ENCODE results near the gene ZNF12. TPM values are rescaled to one million over a fixed set of nuclear protein-coding genes. Genes with fewer than 3 reads are reported as not detected.

ZNF12 gene
- total and polyA plus RNA-seq, 3 donors from 2014 or later: 10.3 to 18.0 (median 15.5) TPM

DNA sequence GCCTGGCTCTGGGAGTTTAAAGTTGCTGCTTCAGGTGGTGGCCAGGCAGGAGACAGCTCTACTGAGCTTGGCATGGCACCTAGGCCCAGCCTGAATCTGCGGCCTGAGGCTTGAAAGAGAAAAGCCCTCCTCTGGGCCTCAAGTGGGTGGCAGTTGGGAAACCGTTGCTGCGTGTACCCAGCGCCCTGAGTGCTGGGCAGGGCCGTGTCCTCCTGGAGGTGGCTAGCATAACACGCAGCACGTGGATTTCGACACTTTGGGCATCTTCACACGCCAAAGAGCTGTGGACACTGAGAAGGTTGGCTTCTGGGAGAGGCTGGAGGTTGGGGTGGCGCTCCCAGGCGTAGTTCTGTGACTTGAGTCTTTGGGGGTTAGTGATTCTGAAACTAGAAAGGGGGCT, 67.1 kb downstream of the ZNF12 start:
- intact Hi-C loops (cut with DNase I; ENCODE audit: low total_unique reads): no loop called here
- no peaks in the 10 kb centered on the region for H3K27me3 ChIP-seq
- no peak for TF ChIP-seq POLR2A (IDR thresholded peaks at IDR 0.05)
- TF ChIP-seq, protein P1, sequence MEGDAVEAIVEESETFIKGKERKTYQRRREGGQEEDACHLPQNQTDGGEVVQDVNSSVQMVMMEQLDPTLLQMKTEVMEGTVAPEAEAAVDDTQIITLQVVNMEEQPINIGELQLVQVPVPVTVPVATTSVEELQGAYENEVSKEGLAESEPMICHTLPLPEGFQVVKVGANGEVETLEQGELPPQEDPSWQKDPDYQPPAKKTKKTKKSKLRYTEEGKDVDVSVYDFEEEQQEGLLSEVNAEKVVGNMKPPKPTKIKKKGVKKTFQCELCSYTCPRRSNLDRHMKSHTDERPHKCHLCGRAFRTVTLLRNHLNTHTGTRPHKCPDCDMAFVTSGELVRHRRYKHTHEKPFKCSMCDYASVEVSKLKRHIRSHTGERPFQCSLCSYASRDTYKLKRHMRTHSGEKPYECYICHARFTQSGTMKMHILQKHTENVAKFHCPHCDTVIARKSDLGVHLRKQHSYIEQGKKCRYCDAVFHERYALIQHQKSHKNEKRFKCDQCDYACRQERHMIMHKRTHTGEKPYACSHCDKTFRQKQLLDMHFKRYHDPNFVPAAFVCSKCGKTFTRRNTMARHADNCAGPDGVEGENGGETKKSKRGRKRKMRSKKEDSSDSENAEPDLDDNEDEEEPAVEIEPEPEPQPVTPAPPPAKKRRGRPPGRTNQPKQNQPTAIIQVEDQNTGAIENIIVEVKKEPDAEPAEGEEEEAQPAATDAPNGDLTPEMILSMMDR (IDR thresholded peaks at IDR 0.05): no peak
- H3K4me3 ChIP-seq: no peak overlapping the region
- 97% methylated on average over 10 to 11 of the region's 11 CpGs for WGBS, 2 donors
- no peaks in the 10 kb centered on the region for H3K36me3 ChIP-seq (ENCODE audit: low read depth, missing control alignments)
- no peaks in the 10 kb centered on the region for H3K9me3 ChIP-seq
- no peak for DNase-seq
- peaks cover 18% of the 10 kb centered on the region for H3K4me1 ChIP-seq
- no peak overlapping the region for H3K27ac ChIP-seq

DNA sequence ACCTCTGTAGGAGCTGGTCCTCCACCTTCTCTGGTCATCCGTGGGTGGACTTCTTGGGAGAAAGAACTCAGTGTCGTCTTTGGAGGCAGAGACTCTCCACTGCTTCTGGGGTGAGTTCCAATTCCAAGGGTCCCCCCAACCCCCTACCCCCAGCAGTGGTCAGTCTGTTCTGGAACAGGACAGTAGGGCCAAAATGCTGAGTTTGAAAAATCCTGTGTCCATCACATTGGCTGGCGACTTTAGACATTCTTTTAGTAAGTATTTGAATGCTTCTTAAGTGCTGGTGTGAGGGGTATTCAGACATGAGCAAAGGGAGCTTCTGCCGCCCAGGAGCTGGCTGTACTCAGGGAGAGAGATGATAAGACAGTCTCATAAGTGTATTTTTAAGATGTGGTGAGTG, 67.7 kb downstream of the ZNF12 start:
- intact Hi-C loops (cut with DNase I; ENCODE audit: low total_unique reads): no loop called here
- WGBS, 2 donors: 51 to 63% methylated on average over 4 of the region's 4 CpGs

More for the DNA sequence above, 67.7 kb downstream of the ZNF12 start:
- Histone ChIP-seq H3K36me3 (ENCODE audit: low read depth, missing control alignments) (no peaks in the 10 kb centered on the region), H3K27ac (no peak overlapping the region), H3K4me3 (no peak overlapping the region), H3K9me3 (no peaks in the 10 kb centered on the region), H3K4me1 (peaks cover 18% of the 10 kb centered on the region), H3K27me3 (no peaks in the 10 kb centered on the region)
- DNase-seq: no peak
- TF ChIP-seq, protein P1 (IDR thresholded peaks at IDR 0.05): no peak

Other genes starting within 250 kb of the ZNF12 start
- 100 to 1,000 TPM in 1 of 2 donors, 10 to 100 TPM in 1; 72.2 to 103 TPM for gene KDELR2, start 222.8 kb downstream of the ZNF12 start, total RNA-seq
- 184 TPM for gene KDELR2, start 222.8 kb downstream of the ZNF12 start, polyA plus RNA-seq (ENCODE audit: insufficient read depth, low read depth, low replicate concordance)
- gene GRID2IP, start 155.5 kb downstream of the ZNF12 start, total RNA-seq: 1 to 10 TPM; 1.1 to 1.9 TPM
- gene GRID2IP, start 155.5 kb downstream of the ZNF12 start, polyA plus RNA-seq (ENCODE audit: insufficient read depth, low read depth, low replicate concordance): 0.34 TPM
- gene ZDHHC4, start 129.5 kb downstream of the ZNF12 start, total RNA-seq: 10 to 100 TPM; 59.4 to 75.8 TPM
- 77.7 TPM for gene ZDHHC4, start 129.5 kb downstream of the ZNF12 start, polyA plus RNA-seq (ENCODE audit: insufficient read depth, low read depth, low replicate concordance)
- gene INTS15, start 116.9 kb downstream of the ZNF12 start, total RNA-seq: 10 to 100 TPM; 31.5 to 41.5 TPM
- 23.6 TPM for gene INTS15, start 116.9 kb downstream of the ZNF12 start, polyA plus RNA-seq (ENCODE audit: insufficient read depth, low read depth, low replicate concordance)
- gene ZNF853, start 91.3 kb downstream of the ZNF12 start, total RNA-seq: 1 to 10 TPM; 8.7 to 8.8 TPM
- 9.4 TPM for gene ZNF853, start 91.3 kb downstream of the ZNF12 start, polyA plus RNA-seq (ENCODE audit: insufficient read depth, low read depth, low replicate concordance)
- gene ZNF316, start 69.6 kb downstream of the ZNF12 start, total RNA-seq: 10 to 100 TPM; 46.6 to 50.9 TPM
- gene ZNF316, start 69.6 kb downstream of the ZNF12 start, polyA plus RNA-seq (ENCODE audit: insufficient read depth, low read depth, low replicate concordance): 22.7 TPM
- gene RSPH10B2, start 47.2 kb upstream of the ZNF12 start, total RNA-seq: 10 to 100 TPM; 24.3 to 61.3 TPM
- gene RSPH10B2, start 47.2 kb upstream of the ZNF12 start, polyA plus RNA-seq (ENCODE audit: insufficient read depth, low read depth, low replicate concordance): 55.8 TPM
- gene CCZ1B, start 119.3 kb upstream of the ZNF12 start, total RNA-seq: 10 to 100 TPM; 36.0 to 51.2 TPM
- gene CCZ1B, start 119.3 kb upstream of the ZNF12 start, polyA plus RNA-seq (ENCODE audit: insufficient read depth, low read depth, low replicate concordance): 58.7 TPM